Esophagus squamous epithelium (tissue), 4 donors: ENCODE results near the gene TOB1.

ENCODE experiments used
- CTCF ChIP-seq, 6 experiments: fragments of 450-650 bp in 4 of 6; fragments of 200-600 bp in 2 of 6; sonication (generic) in 2 of 6; IDR thresholded peaks; one replicate each; pipeline ENCODE4 v1.5.1; 2016 to 2019; ENCODE audit warnings: antibody characterized with exemption in 6 of 6, mild to moderate bottlenecking in 4 of 6, moderate library complexity in 4 of 6
- POLR2A ChIP-seq, 4 donors: fragments of 450-650 bp; IDR thresholded peaks; one replicate each; pipeline ENCODE4 v1.6.1; 2017; ENCODE audit warnings: antibody characterized with exemption in 4 of 4, mild to moderate bottlenecking in 4 of 4, moderate library complexity in 3 of 4

GRCh38 chr17:50813583-50813982 lies 52.6 kb downstream of the TOB1 start:
- TF ChIP-seq CTCF (IDR thresholded peaks at IDR 0.05) (no peak), POLR2A (IDR thresholded peaks at IDR 0.05) (no peak)
